SK-N-MC (cell line): ENCODE measurements around the gene LLGL2.

Experiments used
- DNase-seq: peaks from one replicate; pipeline ENCODE4 v3.0.0-alpha.2; 2011; ENCODE audit warnings: low read depth, low spot score
- H3K27ac ChIP-seq: fragments of 200-600 bp; sonication (generic); 2 replicates; pipeline ENCODE4 v1.5.1; 2016; ENCODE audit warnings: mixed run types
- H3K36me3 ChIP-seq: fragments of 200-600 bp; sonication (generic); 2 replicates; pipeline ENCODE4 v1.6.1; 2017; ENCODE audit warnings: antibody characterized with exemption, low read length, mixed read lengths; ENCODE audit not compliant: insufficient read depth
- H3K4me3 ChIP-seq: fragments of 200-600 bp; sonication (generic); 2 replicates; pipeline ENCODE4 v1.5.1; 2016
- H3K9ac ChIP-seq: fragments of 200-600 bp; sonication (generic); 2 replicates; pipeline ENCODE4 v1.8.0; 2017; ENCODE audit warnings: mixed run types, mixed read lengths; ENCODE audit not compliant: insufficient read length
- H3K9me3 ChIP-seq: fragments of 200-600 bp; sonication (generic); 2 replicates; pipeline ENCODE4 v1.6.1; 2017; ENCODE audit warnings: low read depth, mild to moderate bottlenecking, antibody characterized with exemption, low read length, moderate library complexity, mixed read lengths
- EZH2 ChIP-seq: fragments of 200-600 bp; sonication (generic); IDR thresholded peaks from one replicate; pipeline ENCODE4 v1.6.1; 2017; ENCODE audit warnings: antibody characterized with exemption
- FOXP2 ChIP-seq: optimal IDR thresholded peaks from 2 replicates; pipeline ENCODE3; 2011; ENCODE audit warnings: mild to moderate bottlenecking, moderate library complexity; ENCODE audit not compliant: insufficient read depth; ENCODE audit errors: extremely low read length, control extremely low read depth
- POLR2AphosphoS5 ChIP-seq: IDR thresholded peaks from 2 replicates; pipeline ENCODE4 v1.6.1; 2012; ENCODE audit warnings: mild to moderate bottlenecking, low read depth, low read length, borderline replicate concordance

Gene LLGL2

GRCh38 chr17:75481194-75482068 lies 44.1 kb upstream of the LLGL2 start:
- Histone ChIP-seq H3K27ac (no peak overlapping the region), H3K4me3 (no peak overlapping the region), H3K9ac (no peak overlapping the region), H3K36me3 (no peaks in the 10 kb centered on the region), H3K9me3 (no peaks in the 10 kb centered on the region)
- TF ChIP-seq FOXP2 (no peak), POLR2AphosphoS5 (no peak), EZH2 (no peak)
- no peak for DNase-seq

- no peak for DNase-seq
- Histone ChIP-seq H3K9ac (no peak overlapping the region), H3K27ac (no peak overlapping the region), H3K9me3 (no peaks in the 10 kb centered on the region), H3K36me3 (no peaks in the 10 kb centered on the region), H3K4me3 (no peak overlapping the region)
- TF ChIP-seq EZH2 (no peak), POLR2AphosphoS5 (no peak), FOXP2 (no peak)
These were observed 43.2 kb upstream of the LLGL2 start for GRCh38 chr17:75482098-75482942.

GRCh38 chr17:75485688-75486087 lies 39.8 kb upstream of the LLGL2 start:
- no peak for DNase-seq
- H3K36me3 ChIP-seq, result no peaks in the 10 kb centered on the region
- H3K9me3 ChIP-seq, result no peaks in the 10 kb centered on the region
- TF ChIP-seq FOXP2, result no peak
- TF ChIP-seq EZH2, result no peak
- TF ChIP-seq POLR2AphosphoS5, result no peak
- no peak overlapping the region for H3K27ac ChIP-seq
- H3K4me3 ChIP-seq, result no peak overlapping the region
- no peak overlapping the region for H3K9ac ChIP-seq

- Histone ChIP-seq H3K4me3 (no peak overlapping the region), H3K27ac (no peak overlapping the region), H3K9me3 (no peaks in the 10 kb centered on the region), H3K9ac (no peak overlapping the region), H3K36me3 (no peaks in the 10 kb centered on the region)
- no peak for DNase-seq
- TF ChIP-seq FOXP2 (no peak), POLR2AphosphoS5 (no peak), EZH2 (no peak)
These were observed 39.3 kb upstream of the LLGL2 start for GRCh38 chr17:75486151-75486550.

GRCh38 chr17:75486951-75487350 lies 38.5 kb upstream of the LLGL2 start:
- H3K9me3 ChIP-seq, result no peaks in the 10 kb centered on the region
- no peaks in the 10 kb centered on the region for H3K36me3 ChIP-seq
- no peak overlapping the region for H3K27ac ChIP-seq
- no peak overlapping the region for H3K9ac ChIP-seq
- H3K4me3 ChIP-seq, result no peak overlapping the region
- DNase-seq, result no peak
- TF ChIP-seq FOXP2, result no peak
- no peak for TF ChIP-seq POLR2AphosphoS5
- no peak for TF ChIP-seq EZH2

GRCh38 chr17:75487351-75488070 lies 38.0 kb upstream of the LLGL2 start:
- Histone ChIP-seq H3K9me3 (no peaks in the 10 kb centered on the region), H3K4me3 (no peak overlapping the region), H3K36me3 (no peaks in the 10 kb centered on the region), H3K27ac (no peak overlapping the region), H3K9ac (no peak overlapping the region)
- no peak for DNase-seq
- no peak for TF ChIP-seq POLR2AphosphoS5
- TF ChIP-seq FOXP2, result no peak
- no peak for TF ChIP-seq EZH2

GRCh38 chr17:75488693-75489510 lies 36.6 kb upstream of the LLGL2 start:
- Histone ChIP-seq H3K4me3 (no peak overlapping the region), H3K27ac (no peak overlapping the region), H3K9ac (no peak overlapping the region)

GRCh38 chr17:75489511-75489955 lies 36.0 kb upstream of the LLGL2 start:
- TF ChIP-seq EZH2 (no peak), FOXP2 (no peak), POLR2AphosphoS5 (no peak)
- Histone ChIP-seq H3K27ac (no peak overlapping the region), H3K36me3 (no peaks in the 10 kb centered on the region; the same call in 1 of the 2 replicates), H3K4me3 (no peak overlapping the region), H3K9me3 (no peaks in the 10 kb centered on the region), H3K9ac (no peak overlapping the region)
- DNase-seq, result no peak

More at GRCh38 chr17:75488693-75489510, 36.6 kb upstream of the LLGL2 start:
- no peaks in the 10 kb centered on the region for H3K9me3 ChIP-seq
- TF ChIP-seq FOXP2, result no peak
- TF ChIP-seq EZH2, result no peak
- no peak for TF ChIP-seq POLR2AphosphoS5
- no peak for DNase-seq
- no peaks in the 10 kb centered on the region; the same call in 1 of the 2 replicates for H3K36me3 ChIP-seq
